C1 segment of cervical spinal cord (tissue), 14 donors: Measurements from ENCODE around the gene OXER1.

Experiments used
- DNase-seq, 14 donors: peaks; one replicate each; lab custom pipeline; 2025; lab: John Stamatoyannopoulos, UW

Gene OXER1

GRCh38 chr2:42769583-42770287, 5.8 kb upstream of the OXER1 start:
- no peak for DNase-seq

GRCh38 chr2:42768706-42769256, 4.8 kb upstream of the OXER1 start:
- DNase-seq: no peak

GRCh38 chr2:42767899-42768705, 4.2 kb upstream of the OXER1 start:
- DNase-seq: no peak

- DNase-seq: no peak
These were observed 3.4 kb upstream of the OXER1 start for GRCh38 chr2:42767080-42767898.

GRCh38 chr2:42765686-42766085, 1.8 kb upstream of the OXER1 start:
- no peak for DNase-seq

GRCh38 chr2:42764901-42765300, 966 bp upstream of the OXER1 start:
- DNase-seq: no peak

- no peak for DNase-seq
These were observed 821 bp downstream of the OXER1 start for GRCh38 chr2:42762823-42763804.

- no peak for DNase-seq
These were observed 1.8 kb downstream of the OXER1 start for GRCh38 chr2:42762155-42762554.

GRCh38 chr2:42761554-42761953, 2.4 kb downstream of the OXER1 start:
- no peak for DNase-seq

- DNase-seq: no peak
These were observed 5.2 kb downstream of the OXER1 start for GRCh38 chr2:42758751-42759150.

- DNase-seq: no peak
These were observed 5.8 kb downstream of the OXER1 start for GRCh38 chr2:42757981-42758740.

GRCh38 chr2:42756966-42757513, 6.9 kb downstream of the OXER1 start:
- no peak for DNase-seq

GRCh38 chr2:42756150-42756775, 7.7 kb downstream of the OXER1 start:
- DNase-seq: no peak

- DNase-seq: peak in 2 of 14 donors; percentile 31 to 44
These were observed 8.6 kb downstream of the OXER1 start for GRCh38 chr2:42755191-42755880.

- DNase-seq: peak in 1 of 14 donors; percentile 28
These were observed 9.2 kb downstream of the OXER1 start for GRCh38 chr2:42754776-42755140.

- peak in 7 of 14 donors; percentile 18 to 76 (median 63) for DNase-seq
These were observed 9.7 kb downstream of the OXER1 start for GRCh38 chr2:42754021-42754775.
